A673 (cell line): ENCODE data around the gene KRTAP4-1. TPM values are rescaled to one million over a fixed set of nuclear protein-coding genes. Genes with fewer than 3 reads are reported as not detected.
"Not testable (repeated sequence)": the region's sequence is repeated elsewhere in the genome, so short reads cannot be mapped to it uniquely, and the experiment has no call there.

Source experiments
- BruUV-seq: library from RNA; stranded (reverse); fragments of 400-500 nt; replicated peaks from 2 replicates; lab custom pipeline; 2021; lab: Mats Ljungman, UMichigan
- CTCF ChIA-PET: fragments of 300-600 bp; sonication (Branson Sonifier 250); formaldehyde crosslinking; loops from one replicate; lab custom pipeline; 2022; ENCODE audit warnings: antibody characterized with exemption; lab: Charles Lee
- POLR2A ChIA-PET: fragments of 300-600 bp; sonication (Branson Sonifier 250); formaldehyde crosslinking; loops from one replicate; lab custom pipeline; 2022; ENCODE audit warnings: antibody characterized with exemption; ENCODE audit not compliant: low non-redundant PET; lab: Charles Lee
- DNase-seq: peaks from one replicate; pipeline ENCODE4 v3.0.0-alpha.2; 2015; ENCODE audit warnings: low spot score
- H3K27ac ChIP-seq: fragments of 200-600 bp; sonication (generic); 2 replicates; pipeline ENCODE4 v1.5.1; 2016; ENCODE audit warnings: mixed run types, low read depth, mild to moderate bottlenecking, mixed read lengths, antibody characterized with exemption, low read length; ENCODE audit not compliant: poor library complexity, severe bottlenecking
- H3K27me3 ChIP-seq: fragments of 200-600 bp; sonication (generic); replicated peaks from 2 replicates; pipeline ENCODE4 v1.6.1; 2017; ENCODE audit warnings: mixed run types, low read depth, mild to moderate bottlenecking, mixed read lengths, antibody characterized with exemption, low read length; ENCODE audit not compliant: insufficient read depth, poor library complexity
- H3K36me3 ChIP-seq: fragments of 200-600 bp; sonication (generic); 2 replicates; pipeline ENCODE4 v1.6.1; 2016; ENCODE audit warnings: mixed run types, mild to moderate bottlenecking, mixed read lengths, antibody characterized with exemption, low read length; ENCODE audit not compliant: insufficient read depth, poor library complexity, severe bottlenecking
- H3K4me1 ChIP-seq: fragments of 200-600 bp; sonication (generic); 2 replicates; pipeline ENCODE4 v1.6.1; 2017; ENCODE audit warnings: mixed run types, mild to moderate bottlenecking, mixed read lengths, antibody characterized with exemption, low read length; ENCODE audit not compliant: insufficient read depth, poor library complexity, severe bottlenecking
- H3K4me3 ChIP-seq: fragments of 200-600 bp; sonication (generic); 2 replicates; pipeline ENCODE4 v1.5.1; 2016; ENCODE audit warnings: low read depth, mixed run types, mild to moderate bottlenecking, mixed read lengths, low read length; ENCODE audit not compliant: poor library complexity, severe bottlenecking
- H3K9me3 ChIP-seq: fragments of 200-600 bp; sonication (generic); 2 replicates; pipeline ENCODE4 v1.6.1; 2016; ENCODE audit warnings: mixed run types, low read depth, mild to moderate bottlenecking, mixed read lengths, antibody characterized with exemption, low read length; ENCODE audit not compliant: poor library complexity, severe bottlenecking
- CTCF ChIP-seq: fragments of 300-800, 200-600 bp; sonication (generic); conservative IDR thresholded peaks from 2 replicates; pipeline ENCODE4 v1.5.1; 2017; ENCODE audit warnings: low read depth, mild to moderate bottlenecking, antibody characterized with exemption, low read length, moderate library complexity, mixed read lengths
- EZH2 ChIP-seq: fragments of 200-600 bp; sonication (generic); IDR thresholded peaks from 2 replicates; pipeline ENCODE4 v1.6.1; 2017; ENCODE audit warnings: borderline replicate concordance, low read depth, mild to moderate bottlenecking, mixed read lengths, antibody characterized with exemption, low read length; ENCODE audit not compliant: poor library complexity, severe bottlenecking
- intact Hi-C: fragments of 100-400 bp; cut with micrococcal nuclease; formaldehyde crosslinking; loops from one replicate; pipeline ENCODE4 v1.10.0; 2022; ENCODE audit not compliant: unreplicated experiment
- total RNA-seq: library from RNA; stranded (reverse); gene quantifications from 2 replicates; pipeline ENCODE4 v1.2.3, GENCODE V29; 2021

The KRTAP4-1 gene
- total RNA-seq, 1 experiment from 2014 or later = not detected

- BruUV-seq = no TSS peak
- ChIA-PET POLR2A (no interaction called here), CTCF (no interaction called here)
- no peak for DNase-seq
- no peaks in the 10 kb centered on the region for H3K27me3 ChIP-seq
- intact Hi-C loops = no loop called here
- TF ChIP-seq CTCF (no peak), EZH2 (no peak)
- H3K4me3 ChIP-seq = no peak within 1 kb of the TSS
- H3K4me1 ChIP-seq = no peaks in the 10 kb centered on the region
- H3K9me3 ChIP-seq = no peaks in the 10 kb centered on the region
- H3K27ac ChIP-seq = no peak within 1 kb of the TSS
- H3K36me3 ChIP-seq = no peaks in the 10 kb centered on the region
Observed at GRCh38 chr17:41160648-41161047, 24.1 kb downstream of the KRTAP4-1 start, which contains the start of gene KRTAP4-4. KRTAP4-4 (minus strand) TSS chr17:41160748; CDS start chr17:41160691, 57 bp downstream.

- BruUV-seq, H3K27ac ChIP-seq, H3K9me3 ChIP-seq, H3K4me3 ChIP-seq, POLR2A ChIA-PET, DNase-seq, H3K36me3 ChIP-seq, intact Hi-C loops, H3K4me1 ChIP-seq, H3K27me3 ChIP-seq, CTCF ChIA-PET: not testable (repeated sequence)
Observed at GRCh38 chr17:41160190-41160589, 24.5 kb downstream of the KRTAP4-1 start.

DNA sequence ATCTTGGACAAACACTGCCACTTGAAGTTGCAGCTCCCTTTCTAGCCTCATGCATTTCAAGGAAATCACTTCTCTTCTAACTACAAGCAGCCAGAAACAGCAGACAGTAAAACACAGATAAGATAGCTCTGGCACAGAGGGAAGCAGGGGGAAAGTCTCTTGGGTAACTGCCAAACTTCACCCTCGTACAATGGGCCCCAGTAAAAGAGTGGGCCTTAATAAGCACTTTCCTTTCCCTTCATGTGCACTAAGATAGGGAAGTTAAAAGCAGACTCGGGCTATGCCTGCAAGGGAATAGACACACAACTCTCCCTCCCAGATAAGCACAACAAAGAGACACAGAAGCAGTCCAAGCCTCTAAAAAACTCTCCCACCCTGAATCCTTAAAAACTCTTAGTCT lies 30.9 kb downstream of the KRTAP4-1 start:
- no peaks in the 10 kb centered on the region for H3K9me3 ChIP-seq
- H3K27ac ChIP-seq = peak overlapping the region; percentile 77
- ChIA-PET POLR2A (no interaction called here), CTCF (no interaction called here)
- no peaks in the 10 kb centered on the region for H3K27me3 ChIP-seq
- DNase-seq = peak; percentile 27
- intact Hi-C loops = no loop called here
- H3K4me1 ChIP-seq = peaks cover 15% of the 10 kb centered on the region
- H3K36me3 ChIP-seq = no peaks in the 10 kb centered on the region
- H3K4me3 ChIP-seq = no peak overlapping the region
- TF ChIP-seq CTCF = no peak
- TF ChIP-seq EZH2 = no peak
- BruUV-seq = no TSS peak

- Histone ChIP-seq H3K9me3 (no peaks in the 10 kb centered on the region), H3K4me3 (no peak overlapping the region), H3K27ac (no peak overlapping the region), H3K27me3 (no peaks in the 10 kb centered on the region), H3K36me3 (no peaks in the 10 kb centered on the region), H3K4me1 (peaks cover 30% of the 10 kb centered on the region)
- intact Hi-C loops = no loop called here
- POLR2A ChIA-PET = no interaction called here
- TF ChIP-seq CTCF = no peak
- no peak for TF ChIP-seq EZH2
- no peak for DNase-seq
- CTCF ChIA-PET = no interaction called here
- no TSS peak for BruUV-seq
Observed at GRCh38 chr17:41151525-41151924, 33.2 kb downstream of the KRTAP4-1 start.
